Endothelial cell of umbilical vein (primary cell): Measurements from ENCODE around the gene ANKRD33B. TPM values are rescaled to one million over a fixed set of nuclear protein-coding genes. Genes with fewer than 3 reads are reported as not detected.

Experiments used
- BruUV-seq: library from RNA; stranded (reverse); fragments of 400-500 nt; replicated peaks from 2 replicates; lab custom pipeline; 2021; lab: Mats Ljungman, UMichigan
- CTCF ChIA-PET: fragments of 300-600, 350-600 bp; sonication (Branson Sonifier 250); formaldehyde crosslinking; loops from one replicate; lab custom pipeline; 2021; ENCODE audit warnings: antibody characterized with exemption, inconsistent platforms; lab: Charles Lee
- POLR2A ChIA-PET: fragments of 300-600, 350-600 bp; sonication (Branson Sonifier 250); formaldehyde crosslinking; loops from one replicate; lab custom pipeline; 2021; ENCODE audit warnings: antibody characterized with exemption, inconsistent platforms; lab: Charles Lee
- DNase-seq: peaks from one replicate; pipeline ENCODE4 v3.0.0-alpha.2; 2011; ENCODE audit warnings: low read depth, low spot score
- FAIRE-seq: peaks from 2 replicates; lab custom pipeline; 2011; peaks lifted over from hg19 to GRCh38; lab: Jason Lieb, UNC
- H2AFZ ChIP-seq: 2 replicates; pipeline ENCODE4 v1.6.0; 2012; ENCODE audit warnings: low read depth, low read length, control low read depth, inconsistent platforms
- H3K27ac ChIP-seq: 2 replicates; pipeline ENCODE4 v1.5.1; 2011; ENCODE audit warnings: low read depth, mild to moderate bottlenecking, control low read depth, low read length, moderate library complexity; ENCODE audit not compliant: insufficient read depth
- H3K27me3 ChIP-seq, 2 experiments: 2 replicates each; pipeline versions ENCODE4 v1.6.0 to v1.6.1; 2011; ENCODE audit warnings: low read length in 2 of 2, mixed read lengths in 1 of 2; ENCODE audit not compliant: control insufficient read depth in 2 of 2, insufficient read depth in 2 of 2
- H3K36me3 ChIP-seq, 2 experiments: 2 replicates in 1 of 2; 3 replicates in 1 of 2; pipeline ENCODE4 v1.5.1; 2011; ENCODE audit warnings: low read length in 2 of 2, mild to moderate bottlenecking in 1 of 2, moderate library complexity in 1 of 2; ENCODE audit not compliant: control insufficient read depth in 2 of 2, insufficient read depth in 2 of 2; ENCODE audit errors: extremely low read depth in 1 of 2
- H3K4me1 ChIP-seq: 3 replicates; pipeline ENCODE4 v1.5.1; 2011; ENCODE audit warnings: mild to moderate bottlenecking, low read length; ENCODE audit not compliant: control insufficient read depth, insufficient read depth; ENCODE audit errors: extremely low read depth
- H3K4me2 ChIP-seq: 2 replicates; pipeline ENCODE4 v1.6.1; 2011; ENCODE audit warnings: low read length, control low read depth, mixed read lengths; ENCODE audit not compliant: insufficient read depth
- H3K4me3 ChIP-seq, 3 experiments: fragments of 200-600 bp in 1 of 3; sonication (generic), shearing (Covaris generic) in 1 of 3; replicated peaks in 1 of 3; 2 replicates each; pipeline ENCODE4 v1.5.1; 2011 to 2016; ENCODE audit warnings: control low read depth in 3 of 3, low read length in 3 of 3, mild to moderate bottlenecking in 2 of 3, inconsistent platforms in 1 of 3, low read depth in 1 of 3, moderate library complexity in 1 of 3; ENCODE audit not compliant: insufficient read depth in 1 of 3
- H3K79me2 ChIP-seq: 2 replicates; pipeline ENCODE4 v1.6.0; 2012; ENCODE audit warnings: low read length, inconsistent platforms; ENCODE audit not compliant: control insufficient read depth, insufficient read depth
- H3K9ac ChIP-seq: replicated peaks from 2 replicates; pipeline ENCODE3; 2011; ENCODE audit warnings: low read length, control low read depth; ENCODE audit not compliant: insufficient read depth; ENCODE audit errors: extremely low read depth
- H3K9me1 ChIP-seq: replicated peaks from 3 replicates; pipeline ENCODE4 v1.6.0; 2011; ENCODE audit warnings: mild to moderate bottlenecking, low read length; ENCODE audit not compliant: control insufficient read depth, insufficient read depth; ENCODE audit errors: extremely low read depth
- H3K9me3 ChIP-seq: replicated peaks from 2 replicates; pipeline ENCODE4 v1.5.1; 2012; ENCODE audit warnings: low read length, inconsistent platforms; ENCODE audit not compliant: control insufficient read depth, insufficient read depth
- H4K20me1 ChIP-seq: replicated peaks from 2 replicates; pipeline ENCODE3; 2011; ENCODE audit warnings: mild to moderate bottlenecking, low read length; ENCODE audit not compliant: control insufficient read depth, insufficient read depth; ENCODE audit errors: extremely low read depth
- CTCF ChIP-seq, 2 donors: IDR thresholded peaks; 1 replicate in 1 of 2; 2 replicates in 1 of 2; pipeline ENCODE4 v1.5.1; 2011; ENCODE audit warnings: low read length in 2 of 2, mild to moderate bottlenecking in 2 of 2, moderate library complexity in 2 of 2, control low read depth in 1 of 2, inconsistent platforms in 1 of 2, low read depth in 1 of 2; ENCODE audit not compliant: insufficient read depth in 1 of 2; ENCODE audit errors: extremely low read depth in 1 of 2
- EZH2 ChIP-seq: IDR thresholded peaks from 2 replicates; pipeline ENCODE4 v1.6.1; 2012; ENCODE audit warnings: borderline replicate concordance, low read depth, mild to moderate bottlenecking, moderate library complexity, low read length, inconsistent platforms; ENCODE audit not compliant: severe bottlenecking
- FOS ChIP-seq: IDR thresholded peaks from 2 replicates; pipeline ENCODE4 v1.6.1; 2011; ENCODE audit warnings: mild to moderate bottlenecking, low read length, moderate library complexity, borderline replicate concordance; ENCODE audit not compliant: insufficient read depth
- GATA2 ChIP-seq: IDR thresholded peaks from 2 replicates; pipeline ENCODE4 v1.7.0; 2011; ENCODE audit warnings: low read depth, mild to moderate bottlenecking, moderate library complexity, mixed read lengths, low read length; ENCODE audit not compliant: insufficient read length, insufficient read depth
- JUN ChIP-seq: IDR thresholded peaks from 2 replicates; pipeline ENCODE4 v1.6.1; 2011; ENCODE audit warnings: borderline replicate concordance, low read depth; ENCODE audit not compliant: insufficient read length, insufficient read depth
- MAX ChIP-seq: IDR thresholded peaks from 2 replicates; pipeline ENCODE4 v1.6.1; 2011; ENCODE audit not compliant: insufficient read depth, insufficient read length
- MYC ChIP-seq: IDR thresholded peaks from one replicate; pipeline ENCODE4 v1.6.1; 2011; ENCODE audit warnings: mild to moderate bottlenecking, low read depth, low read length
- POLR2A ChIP-seq: IDR thresholded peaks from 2 replicates; pipeline ENCODE4 v1.6.1; 2012; ENCODE audit warnings: low read depth, mild to moderate bottlenecking, control low read depth, low read length
- POLR2AphosphoS5 ChIP-seq: IDR thresholded peaks from 2 replicates; pipeline ENCODE4 v1.6.1; 2012; ENCODE audit warnings: low read depth, mild to moderate bottlenecking, control low read depth, low read length, moderate library complexity; ENCODE audit not compliant: insufficient read depth
- dilution Hi-C: fragments of 300-500 bp; cut with MboI; formaldehyde crosslinking; loops from one replicate; pipeline ENCODE4 v1.15.0; 2019; ENCODE audit warnings: low sequenced_read_pairs; ENCODE audit not compliant: extremely low pct_ligation_motif_present
- intact Hi-C: fragments of 100-400 bp; cut with micrococcal nuclease; formaldehyde crosslinking; loops from one replicate; pipeline ENCODE4 v1.10.0; 2022
- polyA plus RNA-seq, 4 experiments: library from polyadenylated mRNA; depleted of rRNA in 3 of 4; stranded (reverse) in 3 of 4; unstranded in 1 of 4; fragments of >200 nt; gene quantifications; 2 replicates each; pipeline versions ENCODE4 v1.2.1 to v1.2.3, GENCODE V29; 2011 to 2012; ENCODE audit warnings: missing spikeins in 1 of 4
- total RNA-seq: library from RNA; stranded (reverse); gene quantifications from 2 replicates; pipeline ENCODE4 v1.2.3, GENCODE V29; 2021

ANKRD33B gene
- total and polyA plus RNA-seq, 2 donors (not counting 3 experiments of a cell fraction or from before 2014, with no cell fraction given), result 2.4 to 5.4 TPM

GRCh38 chr5:10629682-10630081 lies 65.8 kb downstream of the ANKRD33B start:
- H3K9ac ChIP-seq, result no peak overlapping the region
- H3K27me3 ChIP-seq, result no peaks in the 10 kb centered on the region
- ChIA-PET POLR2A (no interaction called here), CTCF (interaction anchor here (3.1 to 5.9 kb wide), 2 partner anchors 176 to 346 kb away, joined by 16 to 283 read pairs; no protein-coding TSS in a partner anchor)
- H3K36me3 ChIP-seq, result no peaks in the 10 kb centered on the region
- H4K20me1 ChIP-seq, result no peaks in the 10 kb centered on the region
- no peaks in the 10 kb centered on the region for H3K9me3 ChIP-seq
- H2AFZ ChIP-seq, result no peak overlapping the region
- no peak overlapping the region for H3K4me2 ChIP-seq
- no peak overlapping the region for H3K4me3 ChIP-seq
- intact Hi-C loops (no loop called here), dilution Hi-C loops (loop anchor here (10.0 kb wide), 1 partner anchor 175 kb away; no protein-coding TSS in a partner anchor)
- FAIRE-seq (no peak), DNase-seq (no peak)
- no peak overlapping the region for H3K27ac ChIP-seq
- peaks cover 15% of the 10 kb centered on the region for H3K4me1 ChIP-seq
- BruUV-seq, result no TSS peak
- no peaks in the 10 kb centered on the region for H3K79me2 ChIP-seq
- no peaks in the 10 kb centered on the region for H3K9me1 ChIP-seq
- TF ChIP-seq EZH2 (no peak), POLR2AphosphoS5 (no peak), GATA2 (no peak), JUN (no peak), CTCF (IDR thresholded peaks at IDR 0.05; ENCODE audit: extremely low read depth in 1 of 2, insufficient read depth in 1 of 2, low read depth in 1 of 2, low read length in 2 of 2) (no peak), POLR2A (no peak), MAX (no peak), MYC (no peak), FOS (no peak)
